HG02981 (cell line): ENCODE results near the gene PDE4DIP.
"Not testable (repeated sequence)": the region's sequence is repeated elsewhere in the genome, so short reads cannot be mapped to it uniquely, and the experiment has no call there.

Source experiments
- ATAC-seq: cut with Tn5 transposase; IDR thresholded peaks from one replicate; pipeline ENCODE4 v1.9.1; 2021; ENCODE audit warnings: mild to moderate bottlenecking, moderate library complexity; ENCODE audit not compliant: unreplicated experiment

The PDE4DIP gene

DNA sequence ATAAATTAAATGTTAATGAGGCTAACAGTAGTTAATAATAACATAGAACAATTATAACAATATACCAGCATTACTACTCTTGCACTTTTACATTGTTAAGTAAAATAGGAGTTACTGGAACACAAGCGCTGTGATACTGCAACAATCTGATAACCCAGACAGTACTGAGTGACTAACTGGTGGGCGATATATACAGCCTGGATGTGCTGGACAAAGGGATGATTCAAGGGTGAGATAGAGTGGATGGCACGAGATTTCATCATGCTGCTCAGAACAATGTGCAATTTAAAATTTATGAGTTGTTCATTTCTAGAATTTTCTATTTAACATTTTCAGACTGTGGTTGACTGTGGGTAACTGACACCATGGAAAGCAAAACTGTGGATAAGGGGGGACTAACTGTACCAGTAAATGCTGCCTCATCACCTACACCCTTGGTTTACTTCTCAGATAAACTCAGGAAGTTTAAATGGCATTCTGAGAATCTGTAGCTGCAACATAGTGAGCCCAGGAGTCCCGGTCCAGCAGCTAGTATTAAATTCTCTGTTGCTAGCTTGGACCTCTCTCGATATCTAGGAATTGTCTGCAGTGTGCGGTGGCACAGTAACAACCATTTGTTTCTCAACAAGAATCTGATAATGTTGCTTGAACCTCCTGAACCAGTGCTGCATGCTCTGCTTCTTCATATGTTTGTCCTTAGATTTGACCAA lies 24.9 kb downstream of the PDE4DIP start:
- ATAC-seq = not testable (repeated sequence)

DNA sequence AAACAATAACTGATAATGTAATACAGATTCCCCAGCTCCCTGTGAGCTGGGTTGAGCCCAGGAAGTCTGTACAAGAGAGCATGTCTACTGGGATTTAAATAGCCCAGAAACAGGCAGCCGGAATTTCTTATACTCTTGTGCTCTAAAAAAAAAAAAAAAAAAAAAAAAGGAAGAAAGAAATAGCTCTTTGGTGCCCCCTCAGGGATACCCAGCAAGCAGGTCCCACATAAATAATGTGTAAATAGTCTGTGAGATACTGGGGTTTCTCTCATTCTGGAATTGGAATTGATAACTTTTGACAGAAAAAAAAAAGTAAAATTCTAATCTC lies 25.4 kb downstream of the PDE4DIP start:
- ATAC-seq = not testable (repeated sequence)

DNA sequence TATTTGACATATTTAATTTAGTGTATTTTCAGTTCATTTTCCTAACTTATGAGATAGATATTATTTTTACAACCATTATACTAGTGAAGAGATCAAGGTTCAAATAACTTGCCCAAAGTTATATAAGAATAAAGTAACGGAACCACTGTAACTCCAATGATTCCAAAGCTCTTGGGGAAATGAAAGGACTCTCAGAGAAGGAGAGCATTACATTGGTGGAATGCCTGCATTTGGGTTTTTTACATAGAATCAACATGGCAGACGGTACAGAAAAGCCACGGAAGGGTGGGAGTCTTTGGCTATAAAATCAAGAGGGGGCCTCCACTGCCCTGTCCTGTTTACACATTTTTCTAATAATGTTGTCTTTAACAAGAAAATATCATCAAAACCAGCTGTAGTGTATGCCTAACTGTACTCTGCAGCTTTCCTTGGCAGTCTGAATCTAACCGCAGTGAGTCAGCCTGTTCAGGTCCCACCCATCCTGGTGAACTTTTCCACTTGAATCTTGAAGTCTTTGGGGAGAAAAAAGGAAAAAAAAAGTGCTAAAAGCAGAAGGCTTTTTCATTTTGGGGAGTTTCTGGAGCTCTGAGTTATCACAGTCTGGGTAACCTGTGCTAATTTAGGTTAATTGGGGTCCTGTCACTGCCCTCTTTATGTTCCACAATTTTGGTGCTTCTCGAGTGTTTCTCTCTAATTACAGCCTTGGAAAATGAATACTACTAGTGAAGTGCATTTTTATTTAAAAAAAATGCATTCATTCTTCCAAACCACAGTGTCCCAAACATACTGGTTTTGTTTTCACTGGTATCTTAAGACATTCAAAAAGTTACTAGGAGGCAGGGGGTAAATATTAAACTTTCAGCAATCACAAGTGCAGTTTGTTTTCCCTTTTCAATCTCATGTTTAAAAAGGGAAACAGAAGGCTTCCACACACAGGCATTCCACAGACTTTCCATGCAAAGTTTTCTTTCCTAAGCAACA lies 30.5 kb downstream of the PDE4DIP start:
- not testable (repeated sequence) for ATAC-seq

DNA sequence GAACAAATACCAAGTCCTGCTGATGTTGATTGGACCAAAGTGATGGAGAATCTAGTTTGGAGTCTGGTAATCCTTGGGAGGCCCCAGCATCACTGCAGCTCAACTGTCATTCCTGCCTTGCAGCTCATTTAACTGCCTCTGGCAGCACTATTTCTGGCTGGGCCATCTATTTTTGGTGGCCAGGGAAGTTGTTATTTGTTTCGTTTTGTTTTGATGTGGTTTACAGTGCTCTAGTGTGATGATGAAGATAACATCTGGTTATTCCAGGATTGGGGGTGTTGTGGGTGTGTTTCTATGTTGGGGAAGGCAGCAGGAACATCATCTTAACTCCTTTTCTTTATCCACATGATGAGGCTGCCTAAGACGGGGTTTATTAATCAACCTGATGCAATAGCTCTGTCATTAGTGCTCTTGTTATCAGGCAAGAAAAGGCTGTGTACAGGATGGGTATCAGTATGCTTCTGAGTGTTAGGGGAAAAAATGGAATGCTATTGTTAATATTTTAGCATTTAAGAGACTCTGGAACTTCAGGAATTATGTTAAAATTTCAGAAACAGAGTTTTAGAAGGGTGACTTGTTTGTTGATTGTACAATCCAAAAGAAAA lies 35.7 kb downstream of the PDE4DIP start:
- not testable (repeated sequence) for ATAC-seq

DNA sequence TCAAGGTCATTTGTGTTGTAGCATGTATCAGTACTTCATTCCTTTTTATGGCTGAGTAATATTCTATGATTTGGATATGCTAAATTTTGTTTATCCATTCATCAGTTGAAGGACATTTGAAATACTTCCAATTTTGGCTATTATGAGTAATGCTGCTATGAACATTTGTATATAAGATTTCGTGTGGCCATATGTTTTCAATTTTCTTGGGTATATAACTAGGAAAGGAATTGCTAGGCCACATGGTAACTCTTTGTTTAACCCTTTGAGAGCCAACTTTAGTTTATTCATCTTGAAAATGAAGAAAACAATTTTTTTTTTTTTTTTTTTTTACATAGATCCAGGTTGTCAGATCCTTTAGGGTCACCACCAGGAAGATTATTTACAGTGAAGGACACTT lies 37.0 kb downstream of the PDE4DIP start:
- not testable (repeated sequence) for ATAC-seq

DNA sequence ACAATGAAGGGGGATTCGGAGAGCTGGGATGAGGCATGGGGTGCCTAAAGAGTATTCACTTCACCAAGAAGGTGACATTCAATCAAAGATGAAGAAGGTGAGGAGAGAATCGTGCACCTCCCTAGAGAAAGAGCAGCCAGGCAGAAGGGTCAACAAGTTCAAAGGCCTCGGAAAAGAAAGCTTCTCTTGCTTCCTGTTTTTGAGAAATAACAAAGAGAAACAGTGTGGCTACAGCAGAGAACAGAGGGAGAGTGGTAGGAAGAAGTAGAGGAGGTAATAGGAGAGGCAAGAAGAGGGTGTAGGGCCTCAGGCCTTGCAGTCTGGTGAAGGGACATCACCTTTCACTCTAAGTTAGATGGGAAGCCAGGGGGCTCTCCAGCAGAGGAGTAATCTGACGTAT lies 41.0 kb downstream of the PDE4DIP start:
- not testable (repeated sequence) for ATAC-seq

- not testable (repeated sequence) for ATAC-seq
Measured at GRCh38 chr1:148886293-148886692, 42.1 kb downstream of the PDE4DIP start.

DNA sequence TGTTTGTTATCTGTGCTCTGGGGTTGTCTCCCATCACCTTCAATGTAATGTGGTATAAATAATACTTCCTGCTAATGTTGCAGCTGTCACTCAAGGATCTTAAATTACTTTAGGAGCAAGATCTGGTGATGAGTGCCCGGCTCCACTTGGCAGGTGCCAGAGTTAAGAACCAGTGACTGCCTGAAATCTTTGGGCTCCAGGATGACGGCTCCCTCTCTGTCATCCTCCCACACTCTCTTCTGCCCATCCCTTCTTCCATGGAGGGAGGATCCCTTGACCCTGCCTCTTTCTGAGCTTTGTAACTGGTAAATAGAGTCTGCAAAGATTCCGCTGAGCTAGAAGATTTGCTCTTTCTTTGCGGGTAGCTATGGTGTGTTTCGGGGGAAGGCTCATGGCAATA lies 44.4 kb downstream of the PDE4DIP start:
- ATAC-seq = not testable (repeated sequence)

GRCh38 chr1:148889267-148890074 lies 45.2 kb downstream of the PDE4DIP start:
- not testable (repeated sequence) for ATAC-seq

DNA sequence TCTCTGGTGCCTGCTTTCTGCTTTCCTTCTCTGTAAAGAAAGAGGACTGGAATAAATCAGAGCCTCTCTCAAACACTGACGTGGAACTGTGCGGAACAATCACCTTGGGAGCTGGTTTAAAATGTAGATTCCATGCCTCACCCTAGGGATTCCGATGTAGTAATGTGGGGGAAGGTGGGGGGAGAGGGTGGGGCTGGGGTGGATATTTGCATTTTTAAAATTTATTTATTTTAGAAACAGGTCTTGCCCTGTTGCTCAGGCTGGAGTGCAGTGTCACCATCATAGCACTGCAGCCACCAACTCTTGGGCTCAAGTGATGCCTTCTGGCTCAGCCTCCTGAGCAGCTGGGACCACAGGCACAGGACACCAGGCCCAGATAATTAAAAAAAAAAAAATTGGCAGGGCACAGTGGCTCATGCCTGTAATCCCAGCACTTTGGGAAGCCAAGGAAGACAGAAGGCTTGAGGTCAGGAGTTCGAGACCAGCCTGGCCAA lies 45.9 kb downstream of the PDE4DIP start:
- not testable (repeated sequence) for ATAC-seq

GRCh38 chr1:148894360-148895352 lies 50.4 kb downstream of the PDE4DIP start:
- not testable (repeated sequence) for ATAC-seq

DNA sequence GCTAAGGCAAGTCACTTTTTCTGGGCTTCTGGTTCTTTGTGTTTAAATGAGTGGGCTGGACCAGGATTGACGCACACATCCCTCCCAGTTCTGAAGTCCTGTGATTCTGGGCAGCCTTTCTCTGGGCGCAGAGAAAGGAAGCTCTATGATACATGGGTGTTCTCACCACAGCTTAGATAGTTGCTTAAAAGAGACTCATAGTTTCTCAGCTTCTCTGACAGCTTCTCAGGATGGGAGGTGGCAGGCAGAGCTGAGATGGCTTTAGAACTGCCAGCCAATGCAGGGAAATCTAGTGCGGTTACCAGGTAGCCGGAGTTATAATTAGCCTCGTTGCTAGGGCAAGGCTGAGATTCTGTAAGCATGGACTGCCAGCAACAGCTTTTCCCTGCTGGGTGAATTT lies 55.8 kb downstream of the PDE4DIP start:
- ATAC-seq = not testable (repeated sequence)

DNA sequence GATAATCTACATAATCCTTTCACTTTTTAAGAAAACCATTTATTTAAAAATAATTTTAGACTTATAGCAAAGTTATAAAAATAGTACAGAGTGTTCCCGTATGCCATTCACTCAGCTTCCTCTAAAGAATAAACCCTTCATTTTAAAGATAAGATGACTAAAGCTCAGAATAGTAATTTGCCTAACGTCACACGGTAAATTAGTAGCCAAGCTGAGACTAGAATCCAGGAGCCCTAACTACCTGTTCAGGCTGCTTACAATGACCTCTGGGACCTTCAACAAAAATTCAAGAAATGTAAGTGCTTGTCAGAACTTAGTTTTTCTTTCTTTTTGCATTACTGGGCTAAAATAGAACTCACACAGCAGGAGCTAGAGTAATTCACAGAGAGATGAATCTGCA lies 56.5 kb downstream of the PDE4DIP start:
- ATAC-seq = not testable (repeated sequence)

GRCh38 chr1:148901150-148901952 lies 57.1 kb downstream of the PDE4DIP start:
- not testable (repeated sequence) for ATAC-seq

DNA sequence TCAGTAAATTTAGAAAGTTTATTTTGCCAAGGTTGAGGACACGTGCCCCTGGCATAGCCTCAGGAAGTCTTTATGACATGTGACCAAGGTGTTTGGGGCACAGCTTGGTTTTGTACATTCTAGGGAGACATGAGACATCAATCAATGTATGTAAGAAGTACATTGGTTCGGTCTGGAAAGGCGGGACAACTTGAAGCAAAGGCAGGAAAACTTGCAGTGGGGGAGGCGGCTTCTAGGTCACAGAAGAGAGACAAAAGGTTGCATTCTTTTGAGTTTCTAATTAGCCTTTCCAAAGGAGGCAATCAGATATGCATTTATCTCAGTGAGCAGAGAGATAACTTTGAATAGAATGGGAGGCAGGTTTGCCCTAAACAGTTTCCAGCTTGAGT lies 57.7 kb downstream of the PDE4DIP start:
- not testable (repeated sequence) for ATAC-seq

DNA sequence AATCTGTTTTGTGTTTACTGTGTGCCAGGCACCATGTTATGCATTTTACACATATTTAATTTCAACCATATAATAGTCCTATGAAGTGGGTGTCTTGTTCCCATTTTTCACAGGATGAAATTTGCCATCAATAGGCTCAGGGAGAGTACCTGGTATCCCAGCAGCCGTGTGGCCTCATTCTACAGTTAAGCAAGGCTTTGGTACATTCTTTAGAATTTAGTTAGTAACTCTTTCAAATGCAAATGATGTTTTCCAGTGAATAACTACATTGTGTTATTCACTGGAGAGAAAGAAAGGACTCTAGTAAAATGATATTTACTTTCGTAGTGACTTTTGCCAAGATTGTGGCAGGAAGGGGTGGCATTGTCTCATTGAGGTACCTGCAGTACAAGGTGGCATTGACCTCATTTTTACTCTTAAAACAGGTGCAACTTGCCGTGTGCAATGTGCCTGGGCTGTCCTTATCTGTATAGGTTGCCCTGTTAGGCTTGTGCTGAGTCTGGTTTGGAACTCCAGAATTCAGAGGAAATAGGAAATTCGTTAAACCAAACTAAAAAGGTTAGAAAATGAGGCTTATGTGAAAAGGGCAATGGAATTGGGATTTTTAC lies 65.1 kb downstream of the PDE4DIP start:
- not testable (repeated sequence) for ATAC-seq

GRCh38 chr1:148911303-148911928 lies 67.2 kb downstream of the PDE4DIP start:
- not testable (repeated sequence) for ATAC-seq
